Measurements from ENCODE around the gene BRICD5. TPM values are rescaled to one million over a fixed set of nuclear protein-coding genes. Genes with fewer than 3 reads are reported as not detected.
A peak's percentile ranks its signal among the peaks of the same experiment; 100 is the strongest.

Gene BRICD5
- total RNA-seq, 4 donors from 2014 or later = 0.72 to 10.3 (median 3.5) TPM

GRCh38 chr16:2208772-2209171, 1.9 kb downstream of the BRICD5 start:
- Histone ChIP-seq H3K27ac (no peak overlapping the region), H3K4me1 (peaks cover 5 to 48% (median 25%) of the 10 kb centered on the region in 3 donors), H3K9me3 (no peaks in the 10 kb centered on the region), H3K4me3 (no peak overlapping the region), H3K36me3 (peaks cover 0 to 45% of the 10 kb centered on the region in 2 donors), H3K27me3 (no peaks in the 10 kb centered on the region)
- WGBS, 2 donors (ENCODE audit: low coverage in 1 of 2) = no CpG with 5 or more reads among the region's 9 CpGs
- ATAC-seq = no peak
- no peak for TF ChIP-seq POLR2AphosphoS5 (IDR thresholded peaks at IDR 0.05)
- TF ChIP-seq, protein P1, sequence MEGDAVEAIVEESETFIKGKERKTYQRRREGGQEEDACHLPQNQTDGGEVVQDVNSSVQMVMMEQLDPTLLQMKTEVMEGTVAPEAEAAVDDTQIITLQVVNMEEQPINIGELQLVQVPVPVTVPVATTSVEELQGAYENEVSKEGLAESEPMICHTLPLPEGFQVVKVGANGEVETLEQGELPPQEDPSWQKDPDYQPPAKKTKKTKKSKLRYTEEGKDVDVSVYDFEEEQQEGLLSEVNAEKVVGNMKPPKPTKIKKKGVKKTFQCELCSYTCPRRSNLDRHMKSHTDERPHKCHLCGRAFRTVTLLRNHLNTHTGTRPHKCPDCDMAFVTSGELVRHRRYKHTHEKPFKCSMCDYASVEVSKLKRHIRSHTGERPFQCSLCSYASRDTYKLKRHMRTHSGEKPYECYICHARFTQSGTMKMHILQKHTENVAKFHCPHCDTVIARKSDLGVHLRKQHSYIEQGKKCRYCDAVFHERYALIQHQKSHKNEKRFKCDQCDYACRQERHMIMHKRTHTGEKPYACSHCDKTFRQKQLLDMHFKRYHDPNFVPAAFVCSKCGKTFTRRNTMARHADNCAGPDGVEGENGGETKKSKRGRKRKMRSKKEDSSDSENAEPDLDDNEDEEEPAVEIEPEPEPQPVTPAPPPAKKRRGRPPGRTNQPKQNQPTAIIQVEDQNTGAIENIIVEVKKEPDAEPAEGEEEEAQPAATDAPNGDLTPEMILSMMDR (IDR thresholded peaks at IDR 0.05) = no peak
- no peak for TF ChIP-seq POLR2A (IDR thresholded peaks at IDR 0.05)
- TF ChIP-seq EP300 (IDR thresholded peaks at IDR 0.05) = no peak

DNA sequence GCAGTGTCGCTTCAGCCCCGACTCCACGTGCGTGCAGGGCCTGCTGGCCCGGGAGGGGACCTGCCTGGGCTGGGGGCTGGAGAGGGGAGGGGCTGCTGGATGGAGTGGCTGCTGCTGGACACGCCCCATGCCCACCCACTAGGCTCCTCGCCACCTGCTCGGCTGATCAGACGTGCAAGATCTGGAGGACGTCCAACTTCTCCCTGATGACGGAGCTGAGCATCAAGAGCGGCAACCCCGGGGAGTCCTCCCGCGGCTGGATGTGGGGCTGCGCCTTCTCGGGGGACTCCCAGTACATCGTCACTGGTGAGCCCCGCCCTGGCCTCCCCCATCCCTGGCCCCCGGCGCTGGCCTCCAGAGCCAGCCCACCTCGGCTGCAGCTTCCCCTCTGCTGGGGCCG, 2.4 kb downstream of the BRICD5 start:
- Histone ChIP-seq H3K36me3 (peaks cover 0 to 45% of the 10 kb centered on the region in 2 donors), H3K27ac (no peak overlapping the region), H3K4me3 (no peak overlapping the region), H3K4me1 (peaks cover 2 to 43% (median 22%) of the 10 kb centered on the region in 3 donors), H3K9me3 (no peaks in the 10 kb centered on the region), H3K27me3 (no peaks in the 10 kb centered on the region)
- no peak for ATAC-seq
- TF ChIP-seq POLR2AphosphoS5 (IDR thresholded peaks at IDR 0.05) (no peak), POLR2A (IDR thresholded peaks at IDR 0.05) (no peak), EP300 (IDR thresholded peaks at IDR 0.05) (no peak)
- TF ChIP-seq, protein P1 (IDR thresholded peaks at IDR 0.05) = no peak
- 80% methylated on average over 1 of the region's 23 CpGs; no CpG with 5 or more reads in 1 of the 2 donors for WGBS, 2 donors (ENCODE audit: low coverage in 1 of 2)

- 60% methylated on average over 2 of the region's 9 CpGs; no CpG with 5 or more reads in 1 of the 2 donors for WGBS, 2 donors (ENCODE audit: low coverage in 1 of 2)
- no peaks in the 10 kb centered on the region for H3K9me3 ChIP-seq
- no peaks in the 10 kb centered on the region for H3K27me3 ChIP-seq
- ATAC-seq = no peak
- H3K36me3 ChIP-seq = peaks cover 0 to 45% of the 10 kb centered on the region in 2 donors
- TF ChIP-seq POLR2AphosphoS5 (IDR thresholded peaks at IDR 0.05) = no peak
- H3K4me1 ChIP-seq = peaks cover 0 to 39% (median 17%) of the 10 kb centered on the region in 3 donors
- no peak overlapping the region for H3K27ac ChIP-seq
- no peak overlapping the region for H3K4me3 ChIP-seq
Observed at GRCh38 chr16:2207872-2208271, 2.8 kb downstream of the BRICD5 start.

DNA sequence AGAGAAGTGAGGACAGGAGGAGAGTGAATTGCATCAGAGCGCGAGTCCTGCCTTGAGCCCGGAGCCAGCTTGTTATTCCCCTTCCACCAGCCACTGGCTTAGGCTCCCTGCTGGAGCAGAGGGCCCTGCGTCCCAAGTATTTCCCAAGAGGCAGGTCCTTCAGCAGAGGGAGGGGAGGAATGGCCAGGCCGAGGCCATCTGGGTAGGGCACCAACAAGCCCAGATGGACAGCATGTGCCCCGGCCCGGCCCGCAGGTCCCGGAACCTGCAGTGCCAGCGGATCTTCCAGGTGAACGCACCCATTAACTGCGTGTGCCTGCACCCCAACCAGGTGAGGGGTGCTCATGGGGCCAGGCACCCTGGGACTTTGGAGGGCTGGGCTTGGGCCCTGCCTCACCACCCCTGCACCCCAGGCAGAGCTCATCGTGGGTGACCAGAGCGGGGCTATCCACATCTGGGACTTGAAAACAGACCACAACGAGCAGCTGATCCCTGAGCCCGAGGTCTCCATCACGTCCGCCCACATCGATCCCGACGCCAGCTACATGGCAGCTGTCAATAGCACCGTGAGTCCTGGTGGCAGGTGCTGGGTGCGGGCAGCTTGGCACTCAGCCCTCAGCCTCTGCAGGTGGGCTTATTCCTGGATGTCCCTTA, 3.8 kb downstream of the BRICD5 start:
- no peaks in the 10 kb centered on the region for H3K27me3 ChIP-seq
- H3K9me3 ChIP-seq = no peaks in the 10 kb centered on the region
- TF ChIP-seq POLR2AphosphoS5 (IDR thresholded peaks at IDR 0.05) (no peak), EP300 (IDR thresholded peaks at IDR 0.05) (no peak), POLR2A (IDR thresholded peaks at IDR 0.05) (no peak)
- TF ChIP-seq, protein P1 (IDR thresholded peaks at IDR 0.05) = no peak
- H3K4me3 ChIP-seq = no peak overlapping the region
- peaks cover 0 to 29% (median 14%) of the 10 kb centered on the region in 3 donors for H3K4me1 ChIP-seq
- H3K27ac ChIP-seq = peak overlapping the region in 1 of 4 donors; percentile 98
- H3K36me3 ChIP-seq = peaks cover 0 to 38% of the 10 kb centered on the region in 2 donors
- WGBS, 2 donors (ENCODE audit: low coverage in 1 of 2) = 76% methylated on average over 5 of the region's 23 CpGs; no CpG with 5 or more reads in 1 of the 2 donors
- ATAC-seq = no peak

DNA sequence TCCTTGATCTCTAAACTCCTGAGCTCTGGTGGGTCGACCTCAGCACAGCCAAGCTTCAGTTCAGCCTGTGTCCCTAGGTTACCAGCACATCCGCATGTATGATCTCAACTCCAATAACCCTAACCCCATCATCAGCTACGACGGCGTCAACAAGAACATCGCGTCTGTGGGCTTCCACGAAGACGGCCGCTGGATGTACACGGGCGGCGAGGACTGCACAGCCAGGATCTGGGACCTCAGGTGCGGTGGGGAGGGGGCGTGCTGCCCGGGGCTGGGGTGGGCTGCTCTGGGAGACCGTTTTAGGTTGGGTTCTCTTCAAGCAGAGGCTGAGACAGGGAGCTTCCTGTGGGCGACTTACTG, 4.3 kb downstream of the BRICD5 start:
- Histone ChIP-seq H3K27ac (peak overlapping the region in 3 of 4 donors; percentile 98 to 100 (median 98)), H3K27me3 (no peaks in the 10 kb centered on the region), H3K4me1 (peaks cover 0 to 27% (median 14%) of the 10 kb centered on the region in 3 donors), H3K36me3 (peaks cover 0 to 37% of the 10 kb centered on the region in 2 donors), H3K9me3 (no peaks in the 10 kb centered on the region), H3K4me3 (peak overlapping the region in 1 of 2 donors; percentile 78)
- no peak for ATAC-seq
- TF ChIP-seq POLR2A (IDR thresholded peaks at IDR 0.05) (no peak), POLR2AphosphoS5 (IDR thresholded peaks at IDR 0.05) (no peak), EP300 (IDR thresholded peaks at IDR 0.05) (no peak)
- WGBS, 2 donors (ENCODE audit: low coverage in 1 of 2) = 60% methylated on average over 1 of the region's 18 CpGs; no CpG with 5 or more reads in 1 of the 2 donors

- ATAC-seq = peak; percentile 4
Observed at GRCh38 chr16:2205967-2206313, 4.7 kb downstream of the BRICD5 start.

More at GRCh38 chr16:2205967-2206313, 4.7 kb downstream of the BRICD5 start:
- TF ChIP-seq, protein P1 (IDR thresholded peaks at IDR 0.05) = no peak
- TF ChIP-seq EP300 (IDR thresholded peaks at IDR 0.05) = no peak
- no peak for TF ChIP-seq POLR2A (IDR thresholded peaks at IDR 0.05)
- no peak for TF ChIP-seq POLR2AphosphoS5 (IDR thresholded peaks at IDR 0.05)
- Histone ChIP-seq H3K27me3 (no peaks in the 10 kb centered on the region), H3K4me1 (peaks cover 0 to 27% (median 14%) of the 10 kb centered on the region in 3 donors), H3K9me3 (no peaks in the 10 kb centered on the region), H3K4me3 (peak overlapping the region; percentile 78 to 87), H3K27ac (peak overlapping the region; percentile 94 to 100 (median 98)), H3K36me3 (peaks cover 0 to 37% of the 10 kb centered on the region in 2 donors)
- WGBS, 2 donors (ENCODE audit: low coverage in 1 of 2) = no CpG with 5 or more reads among the region's 16 CpGs

Measured in gastroesophageal sphincter (tissue), 4 donors.